DMS 273 (cell line): ENCODE data around the gene MED12L.
"Not testable (repeated sequence)": the region's sequence is repeated elsewhere in the genome, so short reads cannot be mapped to it uniquely, and the experiment has no call there.

Source experiments
- DNase-seq: peaks from one replicate; lab custom pipeline; 2025; ENCODE audit not compliant: unreplicated experiment; lab: John Stamatoyannopoulos, UW

Gene MED12L

DNA sequence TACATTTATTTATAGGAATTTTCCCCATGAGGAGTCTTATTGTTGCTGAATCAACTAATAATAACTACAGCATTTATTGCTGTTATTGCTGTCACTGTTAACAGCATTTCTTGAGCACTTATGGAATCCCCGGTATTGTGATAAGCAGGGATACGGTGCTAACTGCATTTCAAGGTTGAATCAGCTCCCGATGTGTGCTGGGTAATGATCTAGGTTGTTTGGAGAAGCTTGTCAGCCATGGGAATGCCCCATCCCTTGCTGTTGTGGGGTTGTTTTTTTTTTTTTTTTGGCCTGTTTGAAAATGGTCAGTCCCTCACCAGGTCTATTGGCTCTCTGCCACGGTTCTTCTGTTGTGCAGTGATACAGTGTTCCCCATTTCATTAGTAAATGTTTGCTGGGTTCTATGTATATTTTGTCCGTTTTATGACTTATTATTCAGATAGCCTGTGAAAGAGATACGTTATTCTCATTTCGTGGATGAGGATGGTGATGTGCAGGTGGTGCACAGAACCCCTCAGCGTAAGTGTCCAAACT is 48.5 kb downstream of the MED12L start:
- DNase-seq: no peak

DNA sequence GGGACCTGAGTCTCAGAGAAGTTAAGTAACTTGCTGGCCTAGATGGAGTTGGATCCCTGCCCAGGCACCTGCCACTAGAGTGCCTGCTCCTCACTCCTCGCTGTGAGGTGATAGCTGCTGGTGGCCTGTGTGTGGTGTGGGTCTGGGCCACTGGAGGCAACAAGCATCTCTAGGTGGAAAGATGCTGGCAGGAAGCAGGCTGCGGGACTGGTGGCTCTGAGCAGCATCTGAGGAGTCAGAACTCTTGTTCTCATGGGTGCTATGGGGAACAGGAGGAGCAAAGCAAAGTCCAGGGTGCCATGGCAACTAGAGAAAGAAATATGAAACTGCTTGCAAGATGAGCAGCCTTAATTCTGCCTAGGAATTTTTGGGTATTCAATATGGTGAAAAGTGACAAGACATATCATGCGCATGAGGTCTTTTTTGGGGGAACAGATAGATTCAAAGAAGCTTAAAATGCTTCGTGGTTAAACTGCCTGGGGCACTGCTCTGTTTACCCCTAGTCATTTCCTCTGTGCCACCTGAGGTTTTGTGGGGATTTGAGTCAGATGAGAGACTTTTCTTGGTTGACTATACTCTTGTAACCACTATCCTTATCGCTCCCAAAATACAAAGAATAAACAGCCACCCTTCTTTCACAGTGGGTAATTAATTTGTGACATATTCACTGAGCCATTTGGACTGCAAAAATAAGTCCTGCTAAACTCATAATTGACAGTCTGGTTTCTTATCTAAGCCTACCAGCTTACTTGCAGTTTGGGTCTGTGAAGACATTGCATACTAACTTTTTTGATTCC is 50.3 kb downstream of the MED12L start:
- DNase-seq: peak; percentile 43

DNA sequence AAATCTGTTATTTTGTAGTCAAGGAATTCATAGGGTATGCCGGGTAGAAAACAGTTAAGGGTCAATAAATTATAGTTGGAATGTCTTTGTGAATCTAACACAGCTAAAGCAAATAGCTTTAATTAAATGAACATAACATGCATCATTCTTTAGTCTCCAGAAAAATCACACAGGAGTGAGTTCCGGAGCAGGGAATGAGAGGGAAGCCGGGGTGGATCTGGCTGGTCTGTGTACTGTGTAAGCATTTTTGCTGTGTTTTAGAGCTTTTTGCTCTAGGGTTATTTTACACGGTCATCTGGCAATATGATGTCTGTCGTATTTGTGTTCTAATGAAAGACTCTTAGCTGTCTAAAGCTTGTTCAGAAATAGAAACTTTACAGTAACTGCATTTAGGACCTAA is 57.5 kb downstream of the MED12L start:
- no peak for DNase-seq

DNA sequence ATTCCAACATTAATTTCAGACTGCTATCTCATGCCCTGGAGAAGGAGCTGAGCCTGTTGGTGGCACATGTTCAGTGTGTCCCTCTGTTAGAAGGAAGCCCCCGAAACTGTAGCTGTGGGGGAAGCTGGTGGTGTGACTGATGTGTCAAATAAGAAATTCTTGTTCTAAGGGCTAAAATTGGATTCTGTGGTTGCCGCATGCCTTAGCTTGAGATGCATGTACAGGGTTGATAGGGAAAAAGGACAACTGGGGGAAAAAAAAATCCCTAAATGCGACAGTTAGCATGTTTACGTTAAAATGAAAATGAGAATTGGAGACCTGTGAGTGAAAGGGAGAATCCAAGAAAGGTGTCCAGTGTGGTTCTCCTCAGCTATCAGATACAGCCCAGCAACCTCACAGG is 58.6 kb downstream of the MED12L start:
- no peak for DNase-seq

DNA sequence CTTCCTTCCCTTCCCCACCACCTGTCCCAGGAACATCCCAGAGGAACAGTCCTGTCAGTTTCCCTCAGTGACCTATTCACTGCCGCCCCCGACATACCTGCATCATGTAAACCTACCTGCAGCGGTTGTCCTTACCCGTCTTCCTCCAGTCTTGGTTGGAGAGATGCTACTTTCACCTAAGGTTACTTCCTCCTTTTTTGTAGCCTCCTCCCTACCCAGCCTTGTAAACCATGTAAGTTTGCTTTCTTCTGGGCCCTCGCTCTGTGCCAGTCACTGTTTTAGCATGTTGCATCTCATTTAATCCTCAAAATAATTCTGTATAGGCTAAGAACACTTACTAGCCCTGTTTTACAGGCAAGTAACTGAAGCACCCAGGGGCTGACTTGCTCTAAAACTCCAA is 59.3 kb downstream of the MED12L start:
- DNase-seq: no peak

DNA sequence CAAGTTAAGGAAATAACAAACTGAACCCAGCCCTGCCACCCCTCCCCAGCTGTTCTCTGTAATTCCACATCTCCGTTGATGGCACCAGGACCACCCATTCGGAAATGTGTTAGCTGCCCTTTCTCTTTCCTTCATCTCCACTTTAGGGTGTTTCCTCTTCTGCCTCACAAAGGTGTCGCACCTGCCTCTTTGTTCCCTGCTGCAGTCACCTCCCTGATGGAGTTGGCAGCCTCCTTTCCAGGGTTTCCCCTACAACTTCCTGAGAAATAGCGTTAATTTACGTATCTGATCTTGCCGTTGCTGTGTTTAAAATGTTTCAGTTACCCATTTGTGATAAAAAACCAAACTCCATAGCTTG is 60.2 kb downstream of the MED12L start:
- no peak for DNase-seq

DNA sequence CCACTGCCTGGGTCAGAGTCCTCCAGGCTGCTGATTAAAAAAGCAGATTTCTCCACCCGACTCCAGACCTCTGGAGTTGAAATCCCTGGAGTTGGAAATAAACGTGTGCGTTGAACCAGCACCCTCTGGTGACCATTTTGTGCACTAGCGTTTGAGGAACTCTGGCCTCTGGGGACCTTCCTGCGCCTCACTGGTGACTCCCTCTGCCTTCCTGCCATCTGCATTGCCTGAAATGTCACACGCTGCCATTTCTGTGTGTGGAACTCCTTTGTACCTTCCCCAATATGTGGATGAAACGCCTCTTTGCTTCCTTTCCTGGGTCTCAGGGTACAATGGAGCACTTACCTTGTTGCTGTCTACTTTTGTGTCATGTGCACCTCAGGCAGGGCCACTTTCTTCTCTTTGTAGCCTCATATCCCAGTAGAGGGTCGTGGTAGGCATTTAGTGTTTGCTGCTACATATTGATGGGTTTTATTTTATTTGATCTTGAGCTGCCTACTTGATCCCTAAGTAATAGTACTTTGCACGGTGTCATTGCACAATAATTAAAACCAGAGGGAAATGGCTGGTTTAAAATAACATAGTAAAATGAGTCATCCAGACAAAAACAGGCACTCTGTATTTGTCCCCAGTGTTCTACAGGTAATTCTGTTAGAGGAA is 60.7 kb downstream of the MED12L start:
- peak; percentile 93 for DNase-seq

DNA sequence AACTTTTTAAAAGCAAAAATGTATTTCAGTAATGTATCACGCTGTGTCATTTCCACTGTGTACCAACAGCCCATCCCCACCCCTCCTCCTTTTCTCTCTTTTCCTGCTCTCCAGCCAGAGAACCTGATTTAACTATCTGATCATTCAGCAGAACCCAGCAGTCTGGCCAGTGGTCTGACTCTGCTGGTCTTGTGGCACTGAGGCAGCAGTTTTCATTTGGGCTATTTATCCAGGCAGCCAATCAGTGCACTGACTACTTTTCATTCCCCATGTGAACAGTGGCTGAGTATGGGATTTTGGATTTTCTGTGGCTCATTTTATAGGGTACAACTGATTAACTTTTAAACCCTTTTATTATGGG is 61.2 kb downstream of the MED12L start:
- no peak for DNase-seq

DNA sequence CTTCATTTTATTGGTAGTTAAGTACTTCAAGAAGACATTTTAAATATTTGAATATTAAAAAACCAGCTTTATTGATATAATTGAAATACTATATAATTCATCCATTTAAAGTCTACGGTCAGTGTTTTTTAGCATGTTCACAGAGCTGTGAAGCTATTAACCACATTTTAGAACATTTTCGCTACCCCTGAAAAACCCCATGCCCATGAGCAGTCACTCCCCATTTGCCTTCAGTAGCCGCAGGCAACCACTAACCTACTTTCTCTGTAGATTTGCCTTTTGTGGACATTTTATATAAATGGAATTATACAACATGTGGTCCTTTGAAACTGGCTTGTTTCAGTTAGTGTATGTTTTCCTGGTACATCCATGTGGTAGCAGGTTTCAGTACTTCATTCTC is 61.8 kb downstream of the MED12L start:
- DNase-seq: no peak

DNA sequence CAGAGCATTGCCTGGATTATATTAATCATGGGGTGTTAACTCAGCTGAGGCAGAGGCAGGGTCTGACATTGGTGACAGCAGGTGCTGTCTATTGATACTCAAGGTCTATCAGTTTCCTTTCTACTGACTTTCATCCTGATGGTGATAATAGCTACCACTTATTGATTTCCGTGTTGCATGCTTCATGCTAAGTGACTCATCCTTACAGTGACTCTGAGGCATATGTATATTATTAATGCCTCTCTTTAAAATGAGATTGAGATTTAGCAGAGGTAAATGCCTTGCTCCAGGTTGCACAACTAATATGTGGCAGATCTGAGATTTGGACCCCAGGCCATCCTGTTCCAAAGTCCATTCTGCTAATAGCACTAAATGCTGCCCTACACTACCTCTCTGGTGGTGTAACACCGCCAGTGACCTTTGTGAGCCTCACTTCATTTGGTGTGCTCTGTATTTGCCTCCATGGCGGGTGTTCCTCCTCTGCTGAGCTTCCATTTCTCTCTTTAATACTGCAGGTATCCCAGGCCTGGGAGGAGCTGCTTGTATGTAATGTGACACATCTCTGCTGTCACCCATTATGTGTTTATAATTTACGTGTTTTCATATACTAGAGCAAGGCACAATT is 67.1 kb downstream of the MED12L start:
- DNase-seq: no peak

DNA sequence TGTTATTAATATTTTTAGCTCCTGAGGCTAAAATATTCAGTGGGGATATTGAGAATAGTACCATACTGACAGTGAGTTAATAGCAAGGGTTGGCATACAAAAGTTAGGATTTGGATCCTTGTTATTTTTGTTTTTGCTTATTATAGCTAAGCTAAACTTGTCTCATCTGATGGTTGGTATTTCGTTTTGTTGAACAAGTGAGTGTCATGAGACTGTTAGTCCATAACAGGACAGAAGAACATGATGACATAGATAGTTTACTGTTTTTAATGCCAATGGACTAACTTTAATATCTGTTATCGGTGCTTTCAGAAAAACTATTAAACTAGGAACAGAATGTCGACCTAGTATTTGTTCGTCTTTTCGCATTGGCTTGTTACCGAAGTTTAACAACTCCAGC is 69.1 kb downstream of the MED12L start:
- DNase-seq: no peak

DNA sequence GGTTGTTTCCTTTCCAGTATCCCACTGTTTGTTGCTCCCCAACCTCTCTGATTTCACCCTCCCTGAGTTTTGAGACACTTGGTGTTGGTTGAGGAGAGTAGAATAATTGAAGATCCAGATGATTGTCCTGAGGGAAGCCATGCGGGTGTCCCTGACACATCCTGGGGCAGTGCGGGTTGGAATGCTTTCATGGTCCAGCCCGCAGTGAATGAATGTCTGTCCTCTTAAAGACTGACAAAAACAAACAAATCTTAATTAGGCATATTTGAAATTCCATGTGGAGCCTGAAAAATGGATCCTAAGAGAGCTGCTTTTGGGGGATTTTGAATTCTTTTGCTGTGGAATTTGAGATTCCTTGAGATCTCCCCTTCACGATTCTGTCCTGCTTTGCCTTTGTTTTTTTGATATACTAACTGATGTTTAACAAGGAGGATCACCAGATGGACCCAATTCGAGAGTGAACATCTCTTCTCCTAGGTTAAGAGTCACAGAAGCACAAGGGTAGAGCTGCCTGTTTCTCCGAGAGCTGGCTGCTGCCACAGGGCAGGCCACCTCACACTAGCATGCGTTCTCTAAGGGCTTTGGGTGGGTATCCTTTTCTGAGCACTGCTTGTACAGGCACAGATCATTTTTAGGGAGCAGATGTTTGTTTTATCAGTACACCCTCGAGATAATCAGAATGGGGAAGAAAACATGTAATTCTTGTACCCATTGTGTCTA is 70.1 kb downstream of the MED12L start:
- DNase-seq: no peak

DNA sequence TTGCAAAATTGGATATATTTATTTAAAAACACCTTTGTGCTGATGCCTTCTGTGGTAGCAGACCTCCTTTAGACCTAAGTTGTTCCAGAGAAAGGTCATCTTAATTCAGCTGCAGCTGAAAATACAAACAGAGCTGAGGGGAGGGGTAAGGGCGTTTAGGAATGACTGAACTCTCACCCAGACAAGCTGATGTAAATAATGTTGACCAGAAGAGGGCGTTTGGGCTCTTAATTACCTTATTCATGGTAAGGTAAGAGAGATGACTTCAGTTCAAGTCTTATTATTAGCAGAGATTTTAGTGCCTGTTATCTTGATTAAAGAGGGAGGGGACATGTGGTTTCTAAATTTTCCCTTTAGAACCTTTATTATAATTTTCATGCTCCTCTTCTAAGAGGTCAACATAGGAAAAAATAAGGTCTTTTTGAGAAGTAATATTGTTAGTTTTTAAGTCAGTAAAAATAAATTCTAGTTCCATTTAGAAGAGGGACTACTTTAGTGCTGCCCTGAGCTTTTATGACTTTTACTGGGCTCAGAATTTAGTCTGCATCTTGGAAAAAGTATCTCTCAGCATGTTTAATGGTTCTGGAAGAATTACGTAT is 71.3 kb downstream of the MED12L start:
- DNase-seq: peak; percentile 89

DNA sequence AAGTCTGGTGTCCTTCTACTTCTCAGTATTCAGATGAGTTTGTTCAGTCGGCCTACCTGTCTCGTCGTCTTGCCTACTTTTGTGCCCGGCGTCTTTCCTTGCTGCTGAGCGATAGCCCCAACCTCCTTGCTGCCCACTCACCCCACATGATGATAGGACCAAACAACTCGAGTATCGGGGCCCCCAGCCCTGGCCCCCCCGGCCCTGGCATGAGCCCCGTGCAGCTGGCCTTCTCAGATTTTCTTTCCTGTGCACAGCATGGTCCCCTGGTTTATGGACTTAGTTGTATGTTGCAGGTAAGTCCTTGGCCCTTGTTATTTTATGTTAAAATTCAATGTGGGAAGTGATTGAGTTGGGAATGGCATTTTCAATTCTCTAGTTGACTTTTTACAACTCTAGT is 74.3 kb downstream of the MED12L start:
- DNase-seq: no peak

DNA sequence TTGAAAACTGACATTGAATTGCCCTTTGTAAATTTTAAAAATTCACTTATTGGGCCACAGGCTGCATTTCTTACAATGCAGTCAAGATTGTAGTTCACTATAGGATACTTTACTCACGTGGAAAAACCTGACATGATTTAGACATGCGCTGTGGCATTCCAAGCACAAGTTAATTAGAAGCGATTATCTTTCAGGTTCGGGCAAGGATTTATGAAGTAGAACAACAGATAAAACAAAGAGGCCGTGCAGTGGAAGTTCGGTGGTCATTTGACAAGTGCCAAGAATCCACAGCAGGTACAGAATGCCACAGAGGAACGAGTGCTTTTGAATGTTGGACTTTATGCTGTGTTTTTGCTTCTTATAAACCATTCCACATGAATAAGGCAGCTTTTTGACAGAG is 79.8 kb downstream of the MED12L start:
- DNase-seq: no peak

DNA sequence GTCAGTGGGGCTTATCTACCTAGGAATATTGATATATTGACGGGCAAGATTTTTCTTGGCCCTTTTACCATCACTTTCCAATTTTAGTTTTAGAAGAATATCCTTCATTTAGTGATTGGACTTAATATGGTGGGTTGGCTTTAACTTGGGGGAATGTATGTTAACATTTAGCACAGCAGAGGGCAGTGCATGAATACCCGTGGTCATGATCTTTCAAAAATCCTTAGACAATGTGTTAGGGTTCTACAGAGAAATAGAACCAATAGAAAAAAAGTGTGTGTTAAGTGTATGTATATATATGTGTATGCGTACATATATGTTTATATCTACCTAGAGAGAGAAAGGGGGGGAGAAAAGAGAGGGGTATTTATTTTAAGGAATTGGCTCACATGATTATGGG is 80.7 kb downstream of the MED12L start:
- no peak for DNase-seq

DNA sequence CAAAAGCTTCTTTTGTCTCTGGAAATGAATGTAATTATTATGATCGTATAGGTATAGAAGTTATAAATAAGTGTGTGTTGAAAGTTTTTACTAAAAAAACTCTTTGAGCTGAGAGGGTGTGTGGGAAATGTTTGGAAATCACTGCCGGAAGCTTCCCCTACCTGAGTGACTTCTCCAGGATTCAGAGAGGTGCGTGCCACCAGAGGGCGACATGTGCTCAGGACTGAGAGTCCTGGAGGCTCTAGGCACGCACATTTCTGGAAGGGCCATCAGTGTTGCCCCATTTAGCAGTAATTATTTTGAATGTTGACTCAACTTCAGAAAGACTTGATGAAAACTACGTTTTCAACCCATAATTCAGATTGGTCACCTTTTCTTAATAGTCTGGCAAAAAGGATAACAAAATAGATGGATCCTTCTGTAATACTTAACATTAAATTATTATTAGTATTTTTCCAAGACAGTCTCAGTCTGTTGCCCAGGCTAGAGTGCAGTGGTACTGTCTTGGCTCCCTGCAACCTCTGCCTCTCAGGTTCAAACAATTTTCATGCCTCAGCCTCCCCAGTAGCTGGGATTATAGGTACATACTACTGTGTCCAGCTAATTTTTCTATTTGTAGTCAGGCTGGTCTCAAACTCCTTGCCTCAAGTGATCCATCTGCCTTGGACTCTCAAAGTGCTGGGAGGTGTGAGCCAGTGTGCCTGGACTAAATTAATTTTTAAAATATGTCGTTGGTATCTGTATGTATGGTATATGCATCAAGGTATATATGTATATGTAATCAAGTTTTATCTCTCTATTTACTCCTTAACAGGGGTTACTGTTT is 83.0 kb downstream of the MED12L start:
- DNase-seq: peak; percentile 91

DNA sequence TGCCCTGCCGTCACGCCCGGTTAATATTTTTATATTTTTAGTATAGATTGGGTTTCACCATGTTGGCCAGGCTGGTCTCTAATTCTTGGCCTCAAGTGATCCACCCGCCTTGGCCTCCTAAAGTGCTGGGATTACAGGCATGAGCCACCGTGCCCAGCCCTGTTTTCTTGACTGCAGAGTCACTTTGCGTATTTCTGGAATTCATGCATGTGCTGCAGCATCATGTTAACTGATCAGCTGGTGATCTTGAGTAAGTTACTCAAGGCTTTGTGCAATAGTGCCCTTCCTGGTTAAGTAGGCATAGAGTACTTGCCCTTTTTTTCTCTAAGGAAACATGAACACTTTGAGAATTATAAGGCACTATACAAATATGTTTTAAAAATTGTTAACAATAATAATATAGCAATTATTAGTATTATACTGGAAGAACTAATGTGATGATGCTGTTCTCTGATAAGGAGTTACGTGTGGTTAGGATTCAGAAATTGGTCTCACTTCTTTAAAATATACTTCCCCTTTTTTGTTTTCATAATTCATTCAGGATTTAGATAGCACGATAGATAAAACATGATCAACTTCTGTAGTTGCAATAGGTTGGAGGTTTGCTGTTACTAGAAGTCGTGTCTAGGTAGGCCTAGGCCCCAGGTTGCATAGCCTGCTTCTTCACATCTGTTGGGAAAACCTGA is 83.9 kb downstream of the MED12L start:
- no peak for DNase-seq

DNA sequence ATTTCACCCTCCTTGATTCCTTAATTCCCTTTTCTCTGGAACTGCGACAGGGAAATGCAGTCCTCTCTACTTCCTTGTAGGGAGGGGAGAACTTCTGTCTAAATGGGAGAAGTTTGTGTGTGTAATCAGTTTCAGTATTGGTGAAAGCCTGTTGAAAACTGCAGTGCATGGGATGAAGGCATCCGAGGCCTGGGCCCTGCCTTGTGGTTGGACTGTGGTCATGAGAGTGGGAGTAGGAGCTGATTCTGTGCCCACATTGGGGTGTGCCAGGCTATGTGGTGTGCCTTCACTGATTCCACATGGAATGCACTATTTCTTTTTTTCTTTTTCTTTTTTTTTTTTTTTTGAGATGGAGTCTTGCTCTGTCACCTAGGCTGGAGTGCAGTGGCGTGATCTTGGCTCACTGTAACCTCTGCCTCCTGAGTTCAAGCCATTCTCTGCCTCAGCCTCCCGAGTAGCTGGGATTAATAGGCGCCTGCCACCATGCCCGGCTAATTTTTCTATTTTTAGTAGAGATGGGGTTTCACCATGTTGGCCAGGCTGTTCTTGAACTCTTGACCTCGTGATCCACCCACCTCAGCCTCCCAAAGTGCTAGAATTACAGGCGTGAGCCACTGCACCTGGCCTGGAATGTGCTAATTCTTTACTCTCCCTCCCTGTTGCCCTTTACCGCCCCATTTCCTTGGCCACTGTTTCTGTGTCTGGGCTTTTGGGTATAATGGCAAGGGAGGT is 84.7 kb downstream of the MED12L start:
- DNase-seq: not testable (repeated sequence)
